SW 1271 (cell line): ENCODE results near the gene ITSN1.
A peak's percentile ranks its signal among the peaks of the same experiment; 100 is the strongest.

ENCODE experiments used
- DNase-seq, 2 experiments: peaks; one replicate each; lab custom pipeline; 2025; lab: John Stamatoyannopoulos, UW

ITSN1 gene

DNA sequence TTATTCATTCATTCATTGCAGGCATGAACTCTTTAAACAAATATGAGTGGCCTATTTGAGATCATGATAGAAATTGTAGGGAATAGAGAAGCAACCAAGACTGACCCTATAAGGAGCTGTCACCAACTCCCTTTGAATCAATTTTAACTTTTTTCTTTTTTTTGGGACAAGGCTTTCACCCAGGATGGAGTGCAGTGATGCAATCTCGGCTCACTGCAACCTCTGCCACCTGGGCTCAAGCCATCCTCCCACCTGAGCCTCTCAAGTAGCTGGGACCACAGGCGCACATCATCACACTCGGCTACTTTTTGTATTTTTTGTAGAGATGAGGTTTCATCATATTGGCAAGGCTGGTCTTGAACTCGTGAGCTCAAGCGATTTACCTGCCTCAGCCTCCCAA lies 290.4 kb downstream of the ITSN1 start:
- no peak for DNase-seq

GRCh38 chr21:33936301-33937038 lies 294.2 kb downstream of the ITSN1 start:
- DNase-seq = no peak

- DNase-seq = no peak
These were observed 294.8 kb downstream of the ITSN1 start for GRCh38 chr21:33937146-33937545.

GRCh38 chr21:33937931-33938339 lies 295.6 kb downstream of the ITSN1 start:
- no peak for DNase-seq

DNA sequence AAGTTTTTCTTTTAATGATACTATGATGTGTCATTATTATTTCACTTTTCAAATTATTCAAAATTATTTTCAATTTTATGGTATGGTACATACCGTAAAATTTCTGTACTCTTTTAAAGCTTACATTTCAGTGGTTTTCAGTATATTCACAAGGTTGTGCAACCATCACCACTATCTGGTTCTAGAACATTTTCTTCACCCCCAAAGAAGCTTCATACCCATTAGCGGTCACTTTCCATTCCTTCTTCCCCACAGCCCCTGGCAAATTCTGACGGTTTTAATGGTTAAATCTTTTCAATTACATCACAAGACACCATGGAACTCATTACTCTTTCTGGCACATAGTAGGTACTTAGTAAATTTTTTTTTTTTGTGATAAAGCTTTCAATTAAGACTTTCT lies 296.1 kb downstream of the ITSN1 start:
- DNase-seq = no peak

GRCh38 chr21:33939226-33939625 lies 296.9 kb downstream of the ITSN1 start:
- no peak for DNase-seq

GRCh38 chr21:33940164-33940880 lies 298.0 kb downstream of the ITSN1 start:
- DNase-seq = no peak

- DNase-seq = no peak
These were observed 298.6 kb downstream of the ITSN1 start for GRCh38 chr21:33940881-33941245.

DNA sequence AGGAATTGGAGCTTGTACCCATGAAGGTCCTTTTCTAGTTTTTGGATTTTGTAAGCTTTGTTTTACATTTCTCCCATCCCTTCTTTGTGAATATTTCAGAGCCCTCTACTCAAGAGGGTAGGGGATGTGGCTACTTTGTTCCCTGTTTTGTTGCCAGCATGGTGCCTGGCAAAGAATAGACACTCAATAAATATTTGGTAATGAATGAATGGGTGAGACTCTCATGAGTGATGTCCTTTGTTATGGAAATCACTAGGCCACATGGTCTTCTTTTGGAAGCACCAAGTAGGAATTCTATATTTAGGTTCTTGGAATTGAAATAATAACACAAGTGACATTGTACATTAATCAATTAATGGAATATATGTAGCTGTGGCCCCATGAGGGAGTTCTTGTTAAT lies 300.1 kb downstream of the ITSN1 start:
- DNase-seq = no peak

- no peak for DNase-seq
These were observed 301.0 kb downstream of the ITSN1 start for GRCh38 chr21:33943293-33943692.

GRCh38 chr21:33944185-33944763 lies 302.0 kb downstream of the ITSN1 start:
- no peak for DNase-seq

- DNase-seq = no peak
These were observed 303.5 kb downstream of the ITSN1 start for GRCh38 chr21:33945652-33946270.

DNA sequence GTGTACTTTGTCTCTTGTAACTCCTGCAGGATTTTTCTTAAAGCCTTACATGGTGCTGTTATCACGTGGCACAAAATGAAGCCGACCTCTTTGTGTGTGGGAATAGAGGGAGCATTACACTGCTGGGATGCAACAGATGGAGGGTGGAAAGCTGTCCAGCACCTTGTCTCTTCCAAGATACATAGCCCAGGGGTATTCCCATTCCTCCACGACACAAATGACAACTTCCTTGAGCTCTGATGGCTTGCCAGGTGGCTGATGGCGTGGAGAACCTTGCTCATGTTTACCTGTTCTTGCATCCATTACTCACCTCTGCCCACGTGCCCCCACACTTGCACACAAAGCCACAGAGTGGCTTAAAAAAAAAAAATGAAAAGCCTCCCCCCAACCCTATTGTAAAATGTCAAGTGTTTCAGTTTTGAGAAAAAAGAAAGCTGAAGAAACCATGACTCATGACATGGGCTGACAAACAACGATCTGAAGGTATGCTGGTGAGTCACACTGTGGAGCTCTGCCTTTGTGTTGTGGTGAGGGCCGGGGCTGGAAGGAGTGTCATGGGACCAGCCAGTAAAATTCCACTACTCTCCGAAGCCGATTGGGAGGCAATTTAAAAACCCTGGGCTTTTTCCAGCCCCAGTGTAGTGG lies 305.3 kb downstream of the ITSN1 start:
- DNase-seq = peak; percentile 77 to 94

GRCh38 chr21:33948096-33948950 lies 306.0 kb downstream of the ITSN1 start:
- peak; percentile 52 to 83 for DNase-seq

DNA sequence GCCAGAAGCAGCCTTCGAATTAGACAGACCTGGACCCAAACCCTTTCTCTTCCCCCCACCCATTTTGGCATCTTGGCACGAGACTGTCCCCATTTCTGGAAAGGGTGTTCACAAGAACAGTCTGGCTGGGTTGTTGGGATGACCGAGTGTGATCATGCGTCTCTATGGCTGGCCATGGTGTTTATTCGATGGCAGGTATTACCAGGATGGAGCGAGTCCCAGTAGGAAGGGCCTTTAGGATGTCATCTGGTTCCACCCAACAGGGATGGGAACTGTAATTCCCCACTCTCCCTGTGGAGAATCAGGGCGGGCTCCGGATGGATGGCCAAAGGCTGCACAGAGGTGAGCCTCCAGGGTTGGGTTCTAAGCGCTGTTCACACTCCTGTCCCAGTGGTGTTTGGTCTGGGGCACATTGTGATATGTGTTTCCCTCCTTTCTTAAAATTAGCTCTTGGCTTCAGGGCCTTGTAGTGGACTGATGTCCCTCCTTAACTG lies 306.7 kb downstream of the ITSN1 start:
- no peak for DNase-seq
